Immature natural killer cell (primary cell): Measurements from ENCODE around the gene PMVK. TPM values are rescaled to one million over a fixed set of nuclear protein-coding genes. Genes with fewer than 3 reads are reported as not detected.
A peak's percentile ranks its signal among the peaks of the same experiment; 100 is the strongest.

Experiments used
- DNase-seq, 3 donors: peaks; one replicate each; pipeline ENCODE4 v3.0.0; 2022; ENCODE audit warnings: mixed read lengths in 1 of 3
- H3K27ac Mint-ChIP-seq, 6 donors: one replicate each; pipeline ENCODE4 v1.8.0; 2020; ENCODE audit warnings: mixed read lengths in 6 of 6, mild to moderate bottlenecking in 5 of 6, inconsistent platforms in 4 of 6, moderate library complexity in 3 of 6
- H3K27me3 Mint-ChIP-seq, 3 donors: one replicate each; pipeline ENCODE4 v1.8.0; 2020 to 2021; ENCODE audit warnings: low read depth in 3 of 3, mild to moderate bottlenecking in 3 of 3, mixed read lengths in 3 of 3, moderate library complexity in 3 of 3, inconsistent platforms in 1 of 3
- H3K36me3 Mint-ChIP-seq, 3 donors: one replicate each; pipeline ENCODE4 v1.8.0; 2020; ENCODE audit warnings: mixed read lengths in 3 of 3, inconsistent platforms in 2 of 3, mild to moderate bottlenecking in 2 of 3
- H3K4me1 Mint-ChIP-seq, 2 donors: one replicate each; pipeline ENCODE4 v1.8.0; 2020; ENCODE audit warnings: inconsistent platforms in 2 of 2, mild to moderate bottlenecking in 2 of 2, mixed read lengths in 2 of 2, moderate library complexity in 1 of 2
- H3K4me3 Mint-ChIP-seq, 5 donors: one replicate each; pipeline ENCODE4 v1.8.0; 2020; ENCODE audit warnings: mild to moderate bottlenecking in 5 of 5, mixed read lengths in 5 of 5, inconsistent platforms in 3 of 5, moderate library complexity in 3 of 5
- H3K9me3 Mint-ChIP-seq, 6 donors: one replicate each; pipeline ENCODE4 v1.8.0; 2020; ENCODE audit warnings: mild to moderate bottlenecking in 6 of 6, mixed read lengths in 6 of 6, inconsistent platforms in 4 of 6, moderate library complexity in 3 of 6
- polyA plus RNA-seq, 3 donors: library from polyadenylated mRNA; unstranded; fragments of 300-500 nt; fragmentation: Illumina TruSeq; gene quantifications; one replicate each; pipeline ENCODE4 v1.2.3, GENCODE V29; 2021

Gene PMVK
- polyA plus RNA-seq, 3 donors from 2014 or later = 52.5 to 53.8 (median 53.6) TPM

DNA sequence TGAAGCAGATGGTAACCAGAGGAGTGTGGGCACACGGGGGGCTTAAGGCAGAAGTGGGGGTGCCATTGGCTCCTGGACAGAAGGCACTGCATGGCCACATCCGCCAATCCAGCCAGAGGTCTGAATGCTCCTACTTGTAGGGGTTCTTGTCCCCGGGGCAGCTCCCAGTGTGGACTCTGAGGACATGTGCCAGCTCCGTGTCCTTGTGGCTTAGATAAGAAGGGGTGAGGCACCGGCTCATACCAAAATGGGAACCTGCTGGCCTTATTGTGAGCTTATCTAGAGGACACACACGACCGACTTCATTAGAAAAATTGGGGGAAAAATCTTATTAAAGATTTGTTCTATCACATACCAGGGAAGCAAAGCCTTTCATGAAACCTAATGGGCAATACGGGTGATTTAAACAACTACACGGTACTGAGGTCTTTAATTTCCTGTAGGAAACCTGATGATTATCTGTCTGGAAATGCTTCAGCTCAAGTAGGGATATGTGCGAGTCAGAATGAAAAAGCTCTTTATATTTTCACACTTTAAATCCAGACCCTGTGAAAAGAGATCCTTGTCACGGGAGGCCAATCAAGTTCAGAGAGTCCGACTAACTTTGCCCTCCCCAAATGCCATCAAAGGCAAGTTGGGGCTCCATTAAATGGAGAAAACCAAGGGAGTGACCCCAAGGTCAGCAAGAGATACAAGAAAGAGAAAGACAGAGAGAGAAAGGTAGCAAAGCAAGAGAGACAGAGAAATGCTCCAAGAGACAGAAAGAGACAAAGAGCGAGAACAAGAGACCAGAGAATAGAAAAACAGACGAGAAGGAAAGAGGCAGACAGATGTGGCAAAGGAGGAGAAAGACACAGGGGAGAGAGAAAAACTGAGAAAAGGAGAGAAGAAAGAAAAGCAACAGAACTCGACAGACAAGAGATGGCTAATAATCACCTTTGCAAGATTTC, 52.3 kb downstream of the PMVK start:
- Mint-ChIP-seq H3K27ac (no peak overlapping the region), H3K27me3 (peaks cover 0 to 9% (median 5%) of the 10 kb centered on the region in 3 donors), H3K36me3 (no peaks in the 10 kb centered on the region), H3K4me1 (no peaks in the 10 kb centered on the region), H3K9me3 (no peaks in the 10 kb centered on the region), H3K4me3 (no peak overlapping the region)
- no peak for DNase-seq

DNA sequence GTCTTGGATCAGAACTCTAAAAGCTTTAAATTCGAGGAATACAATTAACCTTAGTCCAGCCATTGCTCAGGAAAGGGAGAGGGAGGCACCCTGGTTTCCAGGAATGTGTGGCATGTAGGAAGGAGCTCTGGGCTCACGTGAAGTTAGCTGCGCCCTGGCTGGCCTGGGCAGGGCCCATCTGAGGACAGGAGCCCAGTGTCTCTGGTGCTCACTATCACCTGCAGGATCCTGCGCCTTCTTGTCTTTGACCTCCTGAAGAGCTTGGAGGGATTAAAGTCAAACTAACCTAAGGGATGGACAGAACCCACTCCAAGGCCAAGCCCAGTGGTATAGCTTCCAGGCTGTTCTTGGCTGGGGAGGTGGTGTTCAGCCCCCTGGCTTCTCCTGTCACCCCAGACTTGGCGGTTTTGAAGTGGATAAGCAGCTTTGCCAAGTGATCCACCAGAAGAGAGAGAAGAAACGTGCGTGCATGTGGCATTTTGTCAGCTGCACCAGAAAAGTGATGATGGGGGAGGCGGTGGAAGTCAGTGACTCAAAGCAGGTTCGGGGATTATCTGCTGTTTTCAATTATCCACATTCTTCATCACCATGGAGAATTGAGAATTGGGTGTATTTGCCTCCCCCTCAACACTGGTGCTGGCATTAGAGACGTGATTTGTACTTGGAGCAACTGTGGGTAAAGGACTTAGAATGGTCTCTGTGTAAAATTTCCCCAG, 54.5 kb downstream of the PMVK start:
- no peak overlapping the region for H3K4me3 Mint-ChIP-seq
- no peaks in the 10 kb centered on the region for H3K4me1 Mint-ChIP-seq
- no peaks in the 10 kb centered on the region for H3K36me3 Mint-ChIP-seq
- H3K27ac Mint-ChIP-seq = no peak overlapping the region
- H3K9me3 Mint-ChIP-seq = no peaks in the 10 kb centered on the region
- H3K27me3 Mint-ChIP-seq = peaks cover 0 to 9% (median 0%) of the 10 kb centered on the region in 3 donors
- no peak for DNase-seq

DNA sequence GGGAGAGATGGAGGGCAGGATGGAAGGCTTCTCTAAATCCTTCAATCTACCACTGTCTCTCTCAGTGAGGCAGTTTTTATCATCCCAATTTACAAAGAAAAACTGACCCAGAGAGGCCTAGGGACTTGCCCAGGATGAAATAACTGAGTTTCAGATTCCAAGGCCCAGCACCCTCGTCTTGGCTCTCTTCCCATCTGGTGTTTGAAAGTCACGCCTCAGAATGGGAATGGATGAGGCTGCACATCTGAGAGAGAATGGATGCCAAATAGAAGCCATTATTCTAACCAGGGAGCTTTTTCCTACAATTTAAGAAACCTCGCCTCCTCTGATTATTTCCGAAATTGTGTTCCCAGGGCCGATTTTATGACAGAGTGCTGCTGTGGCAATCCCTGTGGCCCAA, 55.8 kb downstream of the PMVK start:
- H3K36me3 Mint-ChIP-seq = no peaks in the 10 kb centered on the region
- H3K27ac Mint-ChIP-seq = no peak overlapping the region
- H3K9me3 Mint-ChIP-seq = no peaks in the 10 kb centered on the region
- peaks cover 0 to 9% (median 0%) of the 10 kb centered on the region in 3 donors for H3K27me3 Mint-ChIP-seq
- no peaks in the 10 kb centered on the region for H3K4me1 Mint-ChIP-seq
- DNase-seq = no peak
- H3K4me3 Mint-ChIP-seq = no peak overlapping the region

DNA sequence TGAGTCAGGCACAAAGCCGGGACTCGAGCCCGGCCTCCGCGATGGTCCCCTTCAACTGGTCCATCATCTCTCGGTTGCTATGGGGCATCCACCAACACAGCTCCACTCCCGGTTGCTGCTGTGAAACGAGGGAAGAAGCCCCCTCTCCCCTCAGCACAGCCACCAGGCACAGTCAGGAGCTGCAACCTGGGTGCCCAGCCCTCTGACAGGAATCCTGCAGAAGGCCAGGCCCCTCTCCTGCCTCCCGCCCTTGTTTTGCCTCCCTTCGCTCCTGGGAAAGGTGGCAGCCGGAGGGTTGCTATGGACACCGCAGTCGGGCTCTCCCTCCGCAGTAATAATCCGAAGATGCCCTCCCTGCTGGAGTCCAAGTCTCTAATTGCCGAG, 57.5 kb downstream of the PMVK start:
- no peak for DNase-seq
- no peak overlapping the region for H3K27ac Mint-ChIP-seq
- peaks cover 0 to 11% (median 0%) of the 10 kb centered on the region in 3 donors for H3K27me3 Mint-ChIP-seq
- no peaks in the 10 kb centered on the region for H3K36me3 Mint-ChIP-seq
- H3K4me1 Mint-ChIP-seq = no peaks in the 10 kb centered on the region
- no peaks in the 10 kb centered on the region for H3K9me3 Mint-ChIP-seq
- H3K4me3 Mint-ChIP-seq = no peak overlapping the region

DNA sequence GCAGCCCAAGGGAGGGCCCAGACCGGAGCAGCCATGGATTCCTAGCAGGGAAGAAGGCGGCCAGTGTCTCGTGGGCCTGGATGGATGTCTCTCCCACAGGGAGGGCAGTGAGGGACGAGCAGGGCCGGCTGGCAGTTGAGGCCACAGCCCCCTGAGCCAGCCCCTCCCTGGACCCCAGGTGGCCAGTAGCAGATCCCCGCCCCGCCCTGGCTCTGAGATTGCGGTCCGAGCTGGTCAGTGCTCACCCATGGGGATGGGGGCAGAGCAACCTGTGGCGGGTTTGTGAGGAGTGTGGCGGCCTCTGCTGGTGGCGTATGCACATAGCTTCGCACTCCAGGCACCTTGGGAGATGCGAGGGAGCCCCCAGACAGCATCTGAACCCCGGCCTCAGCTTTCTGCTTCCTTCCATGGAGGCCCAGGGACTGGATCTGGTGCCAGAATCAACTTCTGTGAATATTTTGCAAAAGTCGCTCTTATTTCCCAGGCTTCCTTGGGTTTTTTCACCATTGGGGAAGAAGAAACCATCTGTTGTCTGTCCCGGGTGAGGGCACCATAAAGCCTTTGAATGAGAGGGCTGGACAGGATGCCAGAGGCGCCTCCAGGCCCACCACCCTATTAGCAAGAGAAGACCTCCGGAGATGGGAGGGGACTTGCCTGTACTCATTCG, 58.0 kb downstream of the PMVK start:
- no peaks in the 10 kb centered on the region for H3K36me3 Mint-ChIP-seq
- H3K4me3 Mint-ChIP-seq = no peak overlapping the region
- no peak overlapping the region for H3K27ac Mint-ChIP-seq
- H3K9me3 Mint-ChIP-seq = no peaks in the 10 kb centered on the region
- peak; percentile 49 to 60 (median 57) for DNase-seq
- no peaks in the 10 kb centered on the region for H3K4me1 Mint-ChIP-seq
- peaks cover 0 to 12% (median 0%) of the 10 kb centered on the region in 3 donors for H3K27me3 Mint-ChIP-seq

DNA sequence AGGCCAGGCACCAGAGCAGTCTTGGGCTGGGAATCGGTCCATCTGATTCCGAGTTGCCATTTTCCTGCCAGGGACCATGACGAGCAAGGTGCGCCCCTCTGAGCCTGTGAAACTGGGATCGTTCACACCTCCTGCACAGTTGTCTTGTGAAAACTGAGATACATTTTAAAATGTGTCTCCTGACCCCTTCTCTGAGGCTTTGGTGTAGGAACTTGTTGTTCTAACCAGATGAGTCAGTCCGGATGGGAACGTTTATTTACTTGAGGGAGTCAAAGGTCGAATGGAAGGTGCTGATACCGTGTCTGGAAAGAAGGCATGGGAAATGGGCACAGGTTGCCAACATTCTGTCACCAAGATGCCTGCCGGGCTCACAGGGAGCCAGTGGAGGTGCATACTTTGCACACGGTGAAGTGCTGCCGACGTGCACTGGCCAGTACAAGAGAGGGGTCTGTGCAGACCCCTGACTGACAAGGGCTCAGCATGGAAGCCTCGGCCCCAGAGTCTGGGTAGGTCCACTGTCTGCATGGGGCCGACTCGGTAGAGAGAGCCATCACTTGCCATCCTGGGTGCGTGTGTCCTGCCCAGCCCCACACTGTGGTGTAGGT, 59.0 kb downstream of the PMVK start:
- no peak for DNase-seq
- Mint-ChIP-seq H3K36me3 (no peaks in the 10 kb centered on the region), H3K27me3 (peaks cover 0 to 13% (median 0%) of the 10 kb centered on the region in 3 donors), H3K9me3 (no peaks in the 10 kb centered on the region), H3K27ac (no peak overlapping the region), H3K4me1 (no peaks in the 10 kb centered on the region), H3K4me3 (no peak overlapping the region)

DNA sequence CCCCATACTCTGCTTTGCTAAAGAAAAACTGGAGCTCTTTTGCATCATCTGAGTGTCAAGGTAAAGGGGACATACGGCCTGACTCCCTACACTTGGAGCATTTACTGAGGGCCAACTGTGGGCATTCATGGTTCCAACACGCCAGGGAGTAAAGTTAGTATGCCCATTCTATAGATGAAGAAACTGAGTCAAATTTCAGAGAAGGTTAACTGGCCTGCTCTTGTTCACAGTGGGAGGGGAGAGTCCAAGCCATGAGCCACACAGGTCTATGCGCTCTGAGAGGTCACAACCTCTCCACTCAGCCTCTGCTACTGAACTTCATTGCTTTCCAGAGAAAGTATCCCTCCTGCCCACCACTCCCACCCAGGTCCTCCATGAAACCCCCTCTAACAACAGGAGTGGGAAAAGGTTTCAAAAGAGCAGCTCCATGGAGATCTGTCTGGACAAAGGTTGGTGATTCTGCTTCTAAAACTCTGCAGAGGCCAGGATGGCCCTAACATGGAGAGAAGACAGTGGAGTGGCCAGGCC, 59.6 kb downstream of the PMVK start:
- no peak overlapping the region for H3K27ac Mint-ChIP-seq
- DNase-seq = no peak
- no peak overlapping the region for H3K4me3 Mint-ChIP-seq
- peaks cover 0 to 13% (median 0%) of the 10 kb centered on the region in 3 donors for H3K27me3 Mint-ChIP-seq
- H3K9me3 Mint-ChIP-seq = no peaks in the 10 kb centered on the region
- no peaks in the 10 kb centered on the region for H3K4me1 Mint-ChIP-seq
- H3K36me3 Mint-ChIP-seq = no peaks in the 10 kb centered on the region

Other genes with a start within 250 kb of the PMVK start
- not detected for gene KCNN3, start 66.4 kb downstream of the PMVK start, polyA plus RNA-seq
- 100 to 1,000 TPM in 1 of 3 donors, 10 to 100 TPM in 2; 45.1 to 117 (median 94.6) TPM for gene PBXIP1, start 19.4 kb upstream of the PMVK start, polyA plus RNA-seq
- gene PYGO2, start 25.1 kb upstream of the PMVK start, polyA plus RNA-seq = 10 to 100 TPM; 15.0 to 39.1 (median 15.4) TPM
- gene SHC1, start 34.0 kb upstream of the PMVK start, polyA plus RNA-seq = 10 to 100 TPM; 32.3 to 49.4 (median 42.5) TPM
- 10 to 100 TPM; 59.5 to 82.7 (median 67.5) TPM for gene CKS1B, start 38.0 kb upstream of the PMVK start, polyA plus RNA-seq
- 10 to 100 TPM; 40.9 to 99.7 (median 41.7) TPM for gene FLAD1, start 46.6 kb upstream of the PMVK start, polyA plus RNA-seq
- gene LENEP, start 56.9 kb upstream of the PMVK start, polyA plus RNA-seq = not detected
- 1 to 10 TPM in 2 of 3 donors, under 1 TPM in 1; 0.96 to 3.3 (median 1.8) TPM for gene ZBTB7B, start 66.1 kb upstream of the PMVK start, polyA plus RNA-seq
- not detected for gene DCST2, start 97.1 kb upstream of the PMVK start, polyA plus RNA-seq
- not detected for gene DCST1, start 97.1 kb upstream of the PMVK start, polyA plus RNA-seq
- 10 to 100 TPM; 10.4 to 27.1 (median 24.3) TPM for gene ADAM15, start 114.6 kb upstream of the PMVK start, polyA plus RNA-seq
- gene EFNA4, start 127.0 kb upstream of the PMVK start, polyA plus RNA-seq = 1 to 10 TPM; 1.1 to 3.0 (median 2.6) TPM
- 1 to 10 TPM in 1 of 3 donors, under 1 TPM in 2; 0.70 to 2.3 (median 0.94) TPM for gene EFNA3, start 142.1 kb upstream of the PMVK start, polyA plus RNA-seq
- 1 to 10 TPM in 2 of 3 donors, under 1 TPM in 1; 0.64 to 4.0 (median 1.1) TPM for gene EFNA1, start 191.2 kb upstream of the PMVK start, polyA plus RNA-seq
- gene SLC50A1, start 199.1 kb upstream of the PMVK start, polyA plus RNA-seq = 100 to 1,000 TPM in 1 of 3 donors, 10 to 100 TPM in 2; 59.5 to 120 (median 93.0) TPM
- gene DPM3, start 203.8 kb upstream of the PMVK start, polyA plus RNA-seq = 100 to 1,000 TPM; 103 to 274 (median 126) TPM
- gene KRTCAP2, start 236.6 kb upstream of the PMVK start, polyA plus RNA-seq = 100 to 1,000 TPM; 396 to 465 (median 435) TPM
- gene TRIM46, start 237.1 kb upstream of the PMVK start, polyA plus RNA-seq = under 1 TPM in 1 of 3 donors, not detected in 2; 0.43 TPM